ENCODE data around the gene EXOC1L. TPM values are rescaled to one million over a fixed set of nuclear protein-coding genes. Genes with fewer than 3 reads are reported as not detected.

EXOC1L gene
- total and polyA plus RNA-seq, 9 of the 15 experiments (the other 6 are each of a cell fraction or from before 2014, with no cell fraction given): 0.38 to 3.9 (median 1.0) TPM; not detected in 1

- BruUV-seq (replicated peaks): no TSS peak
- no peak for FAIRE-seq
- in situ Hi-C loops (cut with MboI) (no loop called here), intact Hi-C loops (cut with micrococcal nuclease) (no loop called here)
- Histone ChIP-seq H3K36me3 (ENCODE audit: control insufficient read depth, insufficient read depth, low read length) (no peaks in the 10 kb centered on the region), H3K27me3 (ENCODE audit: control insufficient read depth in 2 of 2, insufficient read depth in 2 of 2, low read length in 2 of 2) (no peaks in the 10 kb centered on the region), H3K9me1 (ENCODE audit: control insufficient read depth, insufficient read depth, low read length) (no peaks in the 10 kb centered on the region), H3K4me1 (replicated peaks in 1 of 2; ENCODE audit: control insufficient read depth in 2 of 2, insufficient read depth in 2 of 2, low read length in 2 of 2) (no peaks in the 10 kb centered on the region), H3K27ac (ENCODE audit: extremely low read depth, low read depth, low read length) (no peak overlapping the region), H3K9ac (ENCODE audit: insufficient read depth in 1 of 2, low read depth in 2 of 2, low read length in 2 of 2) (no peak overlapping the region), H3K4me2 (ENCODE audit: insufficient read depth, low read length) (no peak overlapping the region), H4K20me1 (replicated peaks; ENCODE audit: control insufficient read depth, insufficient read depth, low read length) (no peaks in the 10 kb centered on the region), H3K79me2 (ENCODE audit: control insufficient read depth, insufficient read depth, low read length) (no peaks in the 10 kb centered on the region), H3K4me3 (no peak overlapping the region), H3K9me3 (replicated peaks; ENCODE audit: control insufficient read depth, insufficient read depth, low read depth, low read length) (no peaks in the 10 kb centered on the region), H2AFZ (ENCODE audit: low read depth, low read length) (no peak overlapping the region)
- DNase-seq (ENCODE audit: extremely low read depth in 1 of 4, low spot score in 3 of 4): no peak
- no peak for TF ChIP-seq ILF3 (IDR thresholded peaks at IDR 0.05; ENCODE audit: borderline replicate concordance)
- TF ChIP-seq, protein P1, sequence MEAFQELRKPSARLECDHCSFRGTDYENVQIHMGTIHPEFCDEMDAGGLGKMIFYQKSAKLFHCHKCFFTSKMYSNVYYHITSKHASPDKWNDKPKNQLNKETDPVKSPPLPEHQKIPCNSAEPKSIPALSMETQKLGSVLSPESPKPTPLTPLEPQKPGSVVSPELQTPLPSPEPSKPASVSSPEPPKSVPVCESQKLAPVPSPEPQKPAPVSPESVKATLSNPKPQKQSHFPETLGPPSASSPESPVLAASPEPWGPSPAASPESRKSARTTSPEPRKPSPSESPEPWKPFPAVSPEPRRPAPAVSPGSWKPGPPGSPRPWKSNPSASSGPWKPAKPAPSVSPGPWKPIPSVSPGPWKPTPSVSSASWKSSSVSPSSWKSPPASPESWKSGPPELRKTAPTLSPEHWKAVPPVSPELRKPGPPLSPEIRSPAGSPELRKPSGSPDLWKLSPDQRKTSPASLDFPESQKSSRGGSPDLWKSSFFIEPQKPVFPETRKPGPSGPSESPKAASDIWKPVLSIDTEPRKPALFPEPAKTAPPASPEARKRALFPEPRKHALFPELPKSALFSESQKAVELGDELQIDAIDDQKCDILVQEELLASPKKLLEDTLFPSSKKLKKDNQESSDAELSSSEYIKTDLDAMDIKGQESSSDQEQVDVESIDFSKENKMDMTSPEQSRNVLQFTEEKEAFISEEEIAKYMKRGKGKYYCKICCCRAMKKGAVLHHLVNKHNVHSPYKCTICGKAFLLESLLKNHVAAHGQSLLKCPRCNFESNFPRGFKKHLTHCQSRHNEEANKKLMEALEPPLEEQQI (IDR thresholded peaks at IDR 0.05): no peak
- TF ChIP-seq MAFG (tag; conservative IDR thresholded peaks at IDR 0.05): no peak
- TF ChIP-seq NR4A1 (CRISPR knock-in tag; IDR thresholded peaks at IDR 0.05): no peak
- TF ChIP-seq NR4A1 (tag; IDR thresholded peaks at IDR 0.05): no peak
- TF ChIP-seq HDAC2 (IDR thresholded peaks at IDR 0.05): no peak
- TF ChIP-seq AFF1 (IDR thresholded peaks at IDR 0.05; ENCODE audit: low read depth in 1 of 2, partially characterized antibody in 2 of 2): no peak
- TF ChIP-seq, protein P2, sequence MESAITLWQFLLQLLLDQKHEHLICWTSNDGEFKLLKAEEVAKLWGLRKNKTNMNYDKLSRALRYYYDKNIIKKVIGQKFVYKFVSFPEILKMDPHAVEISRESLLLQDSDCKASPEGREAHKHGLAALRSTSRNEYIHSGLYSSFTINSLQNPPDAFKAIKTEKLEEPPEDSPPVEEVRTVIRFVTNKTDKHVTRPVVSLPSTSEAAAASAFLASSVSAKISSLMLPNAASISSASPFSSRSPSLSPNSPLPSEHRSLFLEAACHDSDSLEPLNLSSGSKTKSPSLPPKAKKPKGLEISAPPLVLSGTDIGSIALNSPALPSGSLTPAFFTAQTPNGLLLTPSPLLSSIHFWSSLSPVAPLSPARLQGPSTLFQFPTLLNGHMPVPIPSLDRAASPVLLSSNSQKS (CRISPR knock-in tag; IDR thresholded peaks at IDR 0.05): no peak
- TF ChIP-seq POLR2G (IDR thresholded peaks at IDR 0.05; ENCODE audit: low read depth, low read length): no peak
- no peak for TF ChIP-seq ZNF384 (IDR thresholded peaks at IDR 0.05; ENCODE audit: low read depth, low read length)
- no peak for TF ChIP-seq BMI1 (IDR thresholded peaks at IDR 0.05; ENCODE audit: low read length)
- TF ChIP-seq KAT7 (CRISPR knock-in tag; IDR thresholded peaks at IDR 0.05; ENCODE audit: borderline replicate concordance): no peak
- TF ChIP-seq POU5F1 (IDR thresholded peaks at IDR 0.05; ENCODE audit: borderline replicate concordance, low read depth, low read length, partially characterized antibody): no peak
- TF ChIP-seq ZNF695 (CRISPR knock-in tag; IDR thresholded peaks at IDR 0.05): no peak
- TF ChIP-seq CHD4 (IDR thresholded peaks at IDR 0.05; ENCODE audit: insufficient read depth, insufficient replicate concordance, low read depth, low read length, poor library complexity, severe bottlenecking): no peak
- no peak for TF ChIP-seq ZNF263 (CRISPR knock-in tag; IDR thresholded peaks at IDR 0.05; ENCODE audit: borderline replicate concordance)
- no peak for TF ChIP-seq KDM2B (CRISPR knock-in tag; IDR thresholded peaks at IDR 0.05)
- POLR2A ChIA-PET: interaction anchor here (0.7 to 1.2 kb wide), 3 partner anchors 8 to 18 kb away, joined by 3 to 4 read pairs (median 3); no protein-coding TSS in a partner anchor
- ATAC-seq: no peak
- CTCF ChIA-PET (ENCODE audit: low intra/inter-chr PET ratio): no interaction called here
Observed at GRCh38 chr4:55826986-55827385, 7.4 kb downstream of the EXOC1L start.
